PC-9 (cell line): ENCODE data around the gene EDEM1. TPM values are rescaled to one million over a fixed set of nuclear protein-coding genes. Genes with fewer than 3 reads are reported as not detected.

ENCODE experiments used
- BruUV-seq: library from RNA; stranded (reverse); fragments of 400-500 nt; replicated peaks from 2 replicates; lab custom pipeline; 2021; lab: Mats Ljungman, UMichigan
- CTCF ChIA-PET: fragments of 300-600 bp; sonication (Branson Sonifier 250); formaldehyde crosslinking; loops from one replicate; lab custom pipeline; 2022; ENCODE audit warnings: antibody characterized with exemption; lab: Charles Lee
- POLR2A ChIA-PET: fragments of 300-600 bp; sonication (Branson Sonifier 250); formaldehyde crosslinking; loops from one replicate; lab custom pipeline; 2022; ENCODE audit warnings: antibody characterized with exemption; ENCODE audit not compliant: unreplicated experiment; lab: Charles Lee
- DNase-seq, 2 experiments: peaks; one replicate each; pipeline versions ENCODE4 v3.0.0 to v3.0.0-alpha.2; 2015 to 2022; ENCODE audit warnings: mixed read lengths in 1 of 2
- H2AFZ ChIP-seq: fragments of 200-600 bp; sonication (generic); 2 replicates; pipeline ENCODE4 v1.8.1; 2017; ENCODE audit warnings: antibody characterized with exemption
- H3F3A ChIP-seq: fragments of 200-600 bp; sonication (generic); 2 replicates; pipeline ENCODE4 v1.8.1; 2017; ENCODE audit warnings: antibody characterized with exemption, mild to moderate bottlenecking, low read depth; ENCODE audit not compliant: insufficient read depth
- H3K27ac ChIP-seq: fragments of 200-600 bp; sonication (generic); 2 replicates; pipeline ENCODE4 v1.6.1; 2016; ENCODE audit warnings: mixed run types
- H3K27me3 ChIP-seq: fragments of 200-600 bp; sonication (generic); 2 replicates; pipeline ENCODE4 v1.6.1; 2016; ENCODE audit warnings: low read depth, mixed run types; ENCODE audit not compliant: insufficient read depth
- H3K36me3 ChIP-seq: fragments of 200-600 bp; sonication (generic); 2 replicates; pipeline ENCODE4 v1.6.1; 2016; ENCODE audit warnings: low read depth, mixed run types
- H3K4me1 ChIP-seq: fragments of 200-600 bp; sonication (generic); replicated peaks from 2 replicates; pipeline ENCODE4 v1.6.1; 2016; ENCODE audit warnings: mixed run types; ENCODE audit not compliant: insufficient read depth
- H3K4me2 ChIP-seq: fragments of 200-600 bp; sonication (generic); 2 replicates; pipeline ENCODE4 v1.6.1; 2017; ENCODE audit warnings: mixed run types
- H3K4me3 ChIP-seq: fragments of 200-600 bp; sonication (generic); 2 replicates; pipeline ENCODE4 v1.6.1; 2016; ENCODE audit warnings: mixed run types
- H3K79me2 ChIP-seq: fragments of 200-600 bp; sonication (generic); 2 replicates; pipeline ENCODE4 v1.6.1; 2017; ENCODE audit warnings: low read depth, mixed run types
- H3K9me2 ChIP-seq: fragments of 200-600 bp; sonication (generic); 2 replicates; pipeline ENCODE4 v1.8.1; 2017; ENCODE audit warnings: mild to moderate bottlenecking; ENCODE audit not compliant: insufficient read depth
- H3K9me3 ChIP-seq: fragments of 200-600 bp; sonication (generic); 2 replicates; pipeline ENCODE4 v1.8.1; 2016; ENCODE audit warnings: low read depth; ENCODE audit not compliant: insufficient read depth
- H4K20me1 ChIP-seq: fragments of 200-600 bp; sonication (generic); 2 replicates; pipeline ENCODE4 v1.8.1; 2017; ENCODE audit not compliant: insufficient read depth
- EZH2 ChIP-seq: fragments of 200-600 bp; sonication (generic); IDR thresholded peaks from 2 replicates; pipeline ENCODE4 v1.8.0; 2017; ENCODE audit warnings: antibody characterized with exemption, low read depth
- intact Hi-C: fragments of 100-400 bp; cut with micrococcal nuclease; formaldehyde crosslinking; loops from one replicate; pipeline ENCODE4 v1.10.0; 2022; ENCODE audit not compliant: unreplicated experiment
- total RNA-seq: library from RNA; stranded (reverse); gene quantifications from 2 replicates; pipeline ENCODE4 v1.2.3, GENCODE V29; 2021
- TF ChIP-seq, protein P1 (sequence below): fragments of 200-600 bp; sonication (generic); conservative IDR thresholded peaks from 2 replicates; pipeline ENCODE4 v1.6.1; 2017; ENCODE audit warnings: mixed run types, antibody characterized with exemption, mild to moderate bottlenecking, moderate library complexity

EDEM1 gene
- total RNA-seq, 1 experiment from 2014 or later, result 55.9 TPM

- POLR2A ChIA-PET, result no interaction called here
- Histone ChIP-seq H3K27me3 (no peaks in the 10 kb centered on the region), H3K9me3 (no peaks in the 10 kb centered on the region), H4K20me1 (peaks cover 5% of the 10 kb centered on the region; the same call in 1 of the 2 replicates), H3K79me2 (peaks cover 89% of the 10 kb centered on the region), H2AFZ (no peak overlapping the region), H3K9me2 (no peaks in the 10 kb centered on the region), H3K27ac (no peak overlapping the region), H3K4me2 (no peak overlapping the region), H3K4me3 (no peak overlapping the region), H3F3A (no peaks in the 10 kb centered on the region; the same call in 1 of the 2 replicates), H3K4me1 (peaks cover 6% of the 10 kb centered on the region), H3K36me3 (no peaks in the 10 kb centered on the region)
- no peak for DNase-seq
- TF ChIP-seq, protein P1, sequence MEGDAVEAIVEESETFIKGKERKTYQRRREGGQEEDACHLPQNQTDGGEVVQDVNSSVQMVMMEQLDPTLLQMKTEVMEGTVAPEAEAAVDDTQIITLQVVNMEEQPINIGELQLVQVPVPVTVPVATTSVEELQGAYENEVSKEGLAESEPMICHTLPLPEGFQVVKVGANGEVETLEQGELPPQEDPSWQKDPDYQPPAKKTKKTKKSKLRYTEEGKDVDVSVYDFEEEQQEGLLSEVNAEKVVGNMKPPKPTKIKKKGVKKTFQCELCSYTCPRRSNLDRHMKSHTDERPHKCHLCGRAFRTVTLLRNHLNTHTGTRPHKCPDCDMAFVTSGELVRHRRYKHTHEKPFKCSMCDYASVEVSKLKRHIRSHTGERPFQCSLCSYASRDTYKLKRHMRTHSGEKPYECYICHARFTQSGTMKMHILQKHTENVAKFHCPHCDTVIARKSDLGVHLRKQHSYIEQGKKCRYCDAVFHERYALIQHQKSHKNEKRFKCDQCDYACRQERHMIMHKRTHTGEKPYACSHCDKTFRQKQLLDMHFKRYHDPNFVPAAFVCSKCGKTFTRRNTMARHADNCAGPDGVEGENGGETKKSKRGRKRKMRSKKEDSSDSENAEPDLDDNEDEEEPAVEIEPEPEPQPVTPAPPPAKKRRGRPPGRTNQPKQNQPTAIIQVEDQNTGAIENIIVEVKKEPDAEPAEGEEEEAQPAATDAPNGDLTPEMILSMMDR, result no peak
- TF ChIP-seq EZH2, result no peak
- intact Hi-C loops, result no loop called here
- BruUV-seq, result no TSS peak
- CTCF ChIA-PET, result no interaction called here
Observed at GRCh38 chr3:5155241-5155640, 32.3 kb upstream of the EDEM1 start.

DNA sequence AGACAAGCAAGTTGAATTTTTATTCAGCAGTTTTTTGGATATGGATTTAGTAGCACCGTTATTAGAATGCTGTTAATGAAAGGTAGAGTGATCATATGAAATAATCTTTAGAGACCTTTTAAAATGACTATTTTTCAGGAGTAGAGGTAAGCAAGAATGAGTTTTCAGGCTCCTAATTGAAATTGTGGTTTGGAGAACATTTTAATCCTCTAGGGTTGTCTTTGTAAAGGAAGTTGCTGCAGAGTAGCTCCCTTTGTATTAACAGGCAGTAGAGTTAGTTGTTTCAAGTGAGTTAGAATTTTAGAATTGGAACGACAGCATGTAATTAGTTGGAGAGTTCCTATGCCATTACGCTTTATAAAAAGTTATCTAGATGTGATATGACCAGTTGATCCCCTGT lies 27.2 kb upstream of the EDEM1 start:
- no peak overlapping the region; the same call in 1 of the 2 replicates for H3K27ac ChIP-seq
- ChIA-PET POLR2A (interaction anchor here (0.6 to 0.7 kb wide), 2 partner anchors 15 to 161 kb away, joined by 3 read pairs; no protein-coding TSS in a partner anchor), CTCF (no interaction called here)
- peaks cover 30% of the 10 kb centered on the region for H3K4me1 ChIP-seq
- no TSS peak for BruUV-seq
- peaks cover 25% of the 10 kb centered on the region for H4K20me1 ChIP-seq
- TF ChIP-seq EZH2, result no peak
- TF ChIP-seq, protein P1, result no peak
- H3K9me2 ChIP-seq, result no peaks in the 10 kb centered on the region
- no peaks in the 10 kb centered on the region for H3K36me3 ChIP-seq
- no peak for DNase-seq
- H3F3A ChIP-seq, result peaks cover 6% of the 10 kb centered on the region; the same call in 1 of the 2 replicates
- intact Hi-C loops, result loop anchor here (5.0 kb wide), 1 partner anchor 38 kb away; the partner anchor contains the start of gene ARL8B
- no peak overlapping the region for H3K4me3 ChIP-seq
- no peak overlapping the region for H2AFZ ChIP-seq
- no peaks in the 10 kb centered on the region for H3K27me3 ChIP-seq
- H3K79me2 ChIP-seq, result peaks cover 83% of the 10 kb centered on the region
- H3K9me3 ChIP-seq, result no peaks in the 10 kb centered on the region
- H3K4me2 ChIP-seq, result no peak overlapping the region

GRCh38 chr3:5160940-5161858 lies 26.3 kb upstream of the EDEM1 start:
- no TSS peak for BruUV-seq
- Histone ChIP-seq H3K4me2 (peak overlapping the region; percentile 34), H3K79me2 (peaks cover 83% of the 10 kb centered on the region), H3K4me3 (no peak overlapping the region), H3K27ac (peak overlapping the region; percentile 32), H2AFZ (no peak overlapping the region), H3K36me3 (no peaks in the 10 kb centered on the region), H3K27me3 (no peaks in the 10 kb centered on the region), H3K4me1 (peaks cover 30% of the 10 kb centered on the region), H3F3A (peaks cover 6% of the 10 kb centered on the region; the same call in 1 of the 2 replicates), H3K9me3 (no peaks in the 10 kb centered on the region), H4K20me1 (peaks cover 25% of the 10 kb centered on the region), H3K9me2 (no peaks in the 10 kb centered on the region)
- TF ChIP-seq, protein P1, result no peak
- TF ChIP-seq EZH2, result no peak
- peak; percentile 31 to 66 for DNase-seq
- POLR2A ChIA-PET, result interaction anchor here (0.5 kb wide), 2 partner anchors 25 to 182 kb away, joined by 3 to 10 read pairs; partner anchors contain the start of gene BHLHE40
- intact Hi-C loops, result loop anchor here (5.0 kb wide), 1 partner anchor 39 kb away; the partner anchor contains the start of gene ARL8B
- CTCF ChIA-PET, result no interaction called here
